Gastrocnemius medialis (tissue), 4 donors: Measurements from ENCODE around the gene RNF38.

Experiments used
- POLR2A ChIP-seq, 2 donors: fragments of 450-650 bp; IDR thresholded peaks; one replicate each; pipeline ENCODE4 v1.6.1; 2017; ENCODE audit warnings: antibody characterized with exemption in 2 of 2, mild to moderate bottlenecking in 2 of 2, moderate library complexity in 2 of 2
- TF ChIP-seq, protein P1 (sequence below), 5 experiments: fragments of 450-650 bp in 3 of 5; fragments of 200-600 bp in 2 of 5; sonication (generic) in 2 of 5; IDR thresholded peaks in 4 of 5; conservative IDR thresholded peaks in 1 of 5; 1 replicate in 4 of 5; 2 replicates in 1 of 5; pipeline ENCODE4 v1.5.1; 2016 to 2019; ENCODE audit warnings: antibody characterized with exemption in 5 of 5, mild to moderate bottlenecking in 3 of 5, moderate library complexity in 3 of 5

- TF ChIP-seq, protein P1, sequence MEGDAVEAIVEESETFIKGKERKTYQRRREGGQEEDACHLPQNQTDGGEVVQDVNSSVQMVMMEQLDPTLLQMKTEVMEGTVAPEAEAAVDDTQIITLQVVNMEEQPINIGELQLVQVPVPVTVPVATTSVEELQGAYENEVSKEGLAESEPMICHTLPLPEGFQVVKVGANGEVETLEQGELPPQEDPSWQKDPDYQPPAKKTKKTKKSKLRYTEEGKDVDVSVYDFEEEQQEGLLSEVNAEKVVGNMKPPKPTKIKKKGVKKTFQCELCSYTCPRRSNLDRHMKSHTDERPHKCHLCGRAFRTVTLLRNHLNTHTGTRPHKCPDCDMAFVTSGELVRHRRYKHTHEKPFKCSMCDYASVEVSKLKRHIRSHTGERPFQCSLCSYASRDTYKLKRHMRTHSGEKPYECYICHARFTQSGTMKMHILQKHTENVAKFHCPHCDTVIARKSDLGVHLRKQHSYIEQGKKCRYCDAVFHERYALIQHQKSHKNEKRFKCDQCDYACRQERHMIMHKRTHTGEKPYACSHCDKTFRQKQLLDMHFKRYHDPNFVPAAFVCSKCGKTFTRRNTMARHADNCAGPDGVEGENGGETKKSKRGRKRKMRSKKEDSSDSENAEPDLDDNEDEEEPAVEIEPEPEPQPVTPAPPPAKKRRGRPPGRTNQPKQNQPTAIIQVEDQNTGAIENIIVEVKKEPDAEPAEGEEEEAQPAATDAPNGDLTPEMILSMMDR (IDR thresholded peaks at IDR 0.05 in 4 of 5, conservative IDR thresholded peaks at IDR 0.05 in 1 of 5), result no peak
- no peak for TF ChIP-seq POLR2A (IDR thresholded peaks at IDR 0.05)
These were observed 38.6 kb upstream of the RNF38 start for GRCh38 chr9:36438536-36439236.
